Loucy (cell line): ENCODE measurements around the gene CLDN14.

Experiments
- H2AFZ ChIP-seq: fragments of 200-600 bp; sonication (generic); 2 replicates; pipeline ENCODE4 v1.6.0; 2016; ENCODE audit warnings: antibody characterized with exemption, mild to moderate bottlenecking, low read length, moderate library complexity
- H3F3A ChIP-seq: fragments of 200-600 bp; 2 replicates; pipeline ENCODE4 v1.6.0; 2016; ENCODE audit warnings: antibody characterized with exemption, low read depth, mild to moderate bottlenecking
- H3K27me3 ChIP-seq: fragments of 200-600 bp; sonication (generic); 2 replicates; pipeline ENCODE4 v1.6.1; 2014; ENCODE audit warnings: low read length, mild to moderate bottlenecking; ENCODE audit not compliant: insufficient read depth, poor library complexity, severe bottlenecking
- H3K36me3 ChIP-seq: fragments of 200-600 bp; sonication (generic); 2 replicates; pipeline ENCODE4 v1.6.1; 2016; ENCODE audit warnings: low read length; ENCODE audit not compliant: insufficient read depth
- H3K4me1 ChIP-seq: fragments of 200-600 bp; sonication (generic); 2 replicates; pipeline ENCODE4 v1.5.1; 2014; ENCODE audit warnings: low read length, mild to moderate bottlenecking; ENCODE audit not compliant: insufficient read depth, poor library complexity, severe bottlenecking
- H3K4me2 ChIP-seq: fragments of 200-600 bp; sonication (generic); 2 replicates; pipeline ENCODE4 v1.6.0; 2014; ENCODE audit warnings: antibody characterized with exemption, low read length, low read depth, mild to moderate bottlenecking; ENCODE audit not compliant: poor library complexity, severe bottlenecking
- H3K4me3 ChIP-seq: fragments of 200-600 bp; sonication (generic); 2 replicates; pipeline ENCODE4 v1.5.1; 2014; ENCODE audit warnings: low read length, mild to moderate bottlenecking, mixed read lengths; ENCODE audit not compliant: poor library complexity, severe bottlenecking
- H3K79me2 ChIP-seq: fragments of 200-600 bp; sonication (generic); 2 replicates; pipeline ENCODE4 v1.6.1; 2014; ENCODE audit warnings: low read length; ENCODE audit not compliant: insufficient read depth
- H3K9ac ChIP-seq: fragments of 200-600 bp; sonication (generic); 2 replicates; pipeline ENCODE4 v1.6.0; 2014; ENCODE audit warnings: mild to moderate bottlenecking, low read depth, low read length, moderate library complexity; ENCODE audit not compliant: poor library complexity, severe bottlenecking
- H3K9me2 ChIP-seq: fragments of 200-600 bp; sonication (generic); replicated peaks from 2 replicates; pipeline ENCODE4 v1.6.1; 2016; ENCODE audit warnings: low read depth, low read length, mixed read lengths
- H3K9me3 ChIP-seq: fragments of 200-600 bp; sonication (generic); 2 replicates; pipeline ENCODE4 v1.6.1; 2014; ENCODE audit warnings: mild to moderate bottlenecking, antibody characterized with exemption, low read length, low read depth; ENCODE audit not compliant: insufficient read depth
- H4K20me1 ChIP-seq: fragments of 200-600 bp; sonication (generic); 2 replicates; pipeline ENCODE4 v1.6.0; 2014; ENCODE audit warnings: antibody characterized with exemption, low read length, mild to moderate bottlenecking; ENCODE audit not compliant: insufficient read depth, poor library complexity, severe bottlenecking
- EZH2phosphoT487 ChIP-seq: fragments of 200-600 bp; IDR thresholded peaks from 2 replicates; pipeline ENCODE4 v1.6.1; 2018; ENCODE audit warnings: antibody characterized with exemption, mild to moderate bottlenecking, moderate library complexity, borderline replicate concordance
- TF ChIP-seq, protein P1 (sequence below): fragments of 200-600 bp; sonication (generic); conservative IDR thresholded peaks from 2 replicates; pipeline ENCODE4 v1.5.1; 2014; ENCODE audit warnings: mild to moderate bottlenecking, antibody characterized with exemption, low read length

CLDN14 gene

DNA sequence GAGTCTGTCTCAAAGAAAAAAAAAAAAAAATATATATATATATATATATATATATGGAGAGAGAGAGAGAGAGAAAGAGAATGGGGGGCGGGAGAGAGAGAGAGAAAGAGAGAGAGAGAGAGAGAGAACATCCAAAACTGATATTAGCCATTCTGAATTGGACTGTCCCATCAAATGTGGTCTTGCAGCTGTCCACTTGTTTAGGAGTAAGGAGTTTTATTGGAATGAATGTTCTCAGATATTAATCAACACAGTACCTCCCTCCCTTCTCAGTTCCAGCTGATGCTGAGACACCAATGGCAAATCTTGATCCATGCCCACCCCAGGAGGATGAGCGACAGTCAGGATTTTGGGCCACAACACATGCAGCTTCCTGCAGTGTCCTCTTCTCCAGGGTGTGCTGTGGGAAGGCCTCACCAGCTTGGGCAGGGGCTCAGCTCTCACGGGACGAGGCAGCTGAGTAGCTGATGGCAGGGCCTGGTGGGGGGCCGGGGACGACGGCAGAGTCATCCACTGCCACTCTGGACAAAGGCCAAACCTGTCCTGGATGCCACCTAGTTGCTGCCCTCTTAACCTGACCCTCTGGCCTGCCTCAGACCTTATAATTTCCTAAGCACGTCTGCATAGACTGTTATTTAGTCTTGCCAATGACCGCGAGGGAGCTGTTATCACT, 9.3 kb upstream of the CLDN14 start:
- Histone ChIP-seq H3K9me2 (no peaks in the 10 kb centered on the region), H3K4me1 (no peaks in the 10 kb centered on the region)
- TF ChIP-seq, protein P1, sequence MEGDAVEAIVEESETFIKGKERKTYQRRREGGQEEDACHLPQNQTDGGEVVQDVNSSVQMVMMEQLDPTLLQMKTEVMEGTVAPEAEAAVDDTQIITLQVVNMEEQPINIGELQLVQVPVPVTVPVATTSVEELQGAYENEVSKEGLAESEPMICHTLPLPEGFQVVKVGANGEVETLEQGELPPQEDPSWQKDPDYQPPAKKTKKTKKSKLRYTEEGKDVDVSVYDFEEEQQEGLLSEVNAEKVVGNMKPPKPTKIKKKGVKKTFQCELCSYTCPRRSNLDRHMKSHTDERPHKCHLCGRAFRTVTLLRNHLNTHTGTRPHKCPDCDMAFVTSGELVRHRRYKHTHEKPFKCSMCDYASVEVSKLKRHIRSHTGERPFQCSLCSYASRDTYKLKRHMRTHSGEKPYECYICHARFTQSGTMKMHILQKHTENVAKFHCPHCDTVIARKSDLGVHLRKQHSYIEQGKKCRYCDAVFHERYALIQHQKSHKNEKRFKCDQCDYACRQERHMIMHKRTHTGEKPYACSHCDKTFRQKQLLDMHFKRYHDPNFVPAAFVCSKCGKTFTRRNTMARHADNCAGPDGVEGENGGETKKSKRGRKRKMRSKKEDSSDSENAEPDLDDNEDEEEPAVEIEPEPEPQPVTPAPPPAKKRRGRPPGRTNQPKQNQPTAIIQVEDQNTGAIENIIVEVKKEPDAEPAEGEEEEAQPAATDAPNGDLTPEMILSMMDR, result no peak
- TF ChIP-seq EZH2phosphoT487, result no peak

DNA sequence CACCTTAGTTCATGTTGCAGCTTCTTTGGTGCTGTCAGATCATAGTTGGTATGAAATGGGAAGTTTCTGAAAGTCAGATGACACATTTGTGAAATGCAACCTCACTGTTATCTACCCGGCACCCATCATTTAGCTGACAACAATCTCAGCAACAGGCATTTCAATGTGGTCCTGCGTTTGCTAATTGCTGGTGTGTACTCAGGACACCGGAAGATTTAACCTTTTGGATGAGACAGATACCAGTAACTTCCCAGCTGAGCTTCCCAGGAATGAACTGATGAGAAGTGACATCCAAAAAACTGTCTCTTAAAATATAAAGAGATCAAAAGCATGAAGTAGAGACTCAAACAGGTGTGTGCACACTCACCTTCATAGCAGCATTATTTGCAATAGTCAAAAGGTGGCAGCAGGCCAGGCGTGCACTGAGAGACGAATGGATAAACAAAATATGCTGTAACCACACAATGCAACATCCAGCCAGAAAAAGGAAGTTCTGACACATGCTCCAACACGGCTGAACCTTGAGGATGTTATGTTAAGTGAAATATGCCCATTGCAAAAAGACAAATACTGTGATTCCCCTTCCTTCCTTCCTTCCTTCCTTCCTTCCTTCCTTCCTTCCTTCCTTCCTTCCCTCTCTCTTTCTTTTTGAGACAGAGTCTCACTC, 7.9 kb upstream of the CLDN14 start:
- H2AFZ ChIP-seq, result no peak overlapping the region
- H3K4me1 ChIP-seq, result no peaks in the 10 kb centered on the region
- TF ChIP-seq, protein P1, result no peak
- TF ChIP-seq EZH2phosphoT487, result no peak
- no peaks in the 10 kb centered on the region for H3F3A ChIP-seq
- H3K9me3 ChIP-seq, result no peaks in the 10 kb centered on the region
- H3K9ac ChIP-seq, result no peak overlapping the region
- no peaks in the 10 kb centered on the region for H3K79me2 ChIP-seq
- H4K20me1 ChIP-seq, result no peaks in the 10 kb centered on the region
- H3K9me2 ChIP-seq, result no peaks in the 10 kb centered on the region
- no peak overlapping the region for H3K4me2 ChIP-seq
- H3K4me3 ChIP-seq, result no peak overlapping the region
- no peaks in the 10 kb centered on the region for H3K36me3 ChIP-seq
- H3K27me3 ChIP-seq, result no peaks in the 10 kb centered on the region

More for the DNA sequence above, 9.3 kb upstream of the CLDN14 start:
- H3K9ac ChIP-seq, result no peak overlapping the region
- H2AFZ ChIP-seq, result no peak overlapping the region
- no peak overlapping the region for H3K4me2 ChIP-seq
- no peaks in the 10 kb centered on the region for H3K36me3 ChIP-seq
- H3K27me3 ChIP-seq, result no peaks in the 10 kb centered on the region
- H4K20me1 ChIP-seq, result no peaks in the 10 kb centered on the region
- no peaks in the 10 kb centered on the region for H3K79me2 ChIP-seq
- no peaks in the 10 kb centered on the region for H3F3A ChIP-seq
- no peaks in the 10 kb centered on the region for H3K9me3 ChIP-seq
- H3K4me3 ChIP-seq, result no peak overlapping the region

DNA sequence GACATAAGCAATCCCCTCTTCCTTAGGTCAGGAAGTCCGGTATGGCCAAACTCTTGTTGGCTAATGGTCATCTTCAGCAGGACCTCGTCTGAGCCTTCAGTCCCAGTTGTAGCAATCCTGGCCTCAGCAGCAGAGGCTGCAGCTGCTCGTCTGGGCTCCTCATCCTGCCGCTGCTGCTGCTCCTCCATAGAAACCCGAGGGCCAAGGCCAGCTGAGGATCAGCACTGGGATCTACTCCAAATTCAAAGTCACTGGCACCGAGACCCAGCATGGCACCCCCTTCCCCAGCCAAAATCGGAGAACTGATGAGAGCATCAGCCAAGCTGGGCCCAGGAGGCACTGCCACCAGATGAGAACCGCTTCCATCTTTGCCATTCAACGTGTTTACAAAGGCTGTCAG, 6.3 kb upstream of the CLDN14 start:
- Histone ChIP-seq H3K4me1 (no peaks in the 10 kb centered on the region), H3K9me3 (no peaks in the 10 kb centered on the region), H3K4me3 (no peak overlapping the region), H3K9ac (no peak overlapping the region), H4K20me1 (no peaks in the 10 kb centered on the region), H3K36me3 (no peaks in the 10 kb centered on the region), H3K9me2 (no peaks in the 10 kb centered on the region), H2AFZ (no peak overlapping the region), H3K79me2 (no peaks in the 10 kb centered on the region), H3K4me2 (no peak overlapping the region), H3F3A (no peaks in the 10 kb centered on the region), H3K27me3 (no peaks in the 10 kb centered on the region)
- no peak for TF ChIP-seq EZH2phosphoT487
- TF ChIP-seq, protein P1, result no peak
